ENCODE measurements around the gene NTF3.

DNA sequence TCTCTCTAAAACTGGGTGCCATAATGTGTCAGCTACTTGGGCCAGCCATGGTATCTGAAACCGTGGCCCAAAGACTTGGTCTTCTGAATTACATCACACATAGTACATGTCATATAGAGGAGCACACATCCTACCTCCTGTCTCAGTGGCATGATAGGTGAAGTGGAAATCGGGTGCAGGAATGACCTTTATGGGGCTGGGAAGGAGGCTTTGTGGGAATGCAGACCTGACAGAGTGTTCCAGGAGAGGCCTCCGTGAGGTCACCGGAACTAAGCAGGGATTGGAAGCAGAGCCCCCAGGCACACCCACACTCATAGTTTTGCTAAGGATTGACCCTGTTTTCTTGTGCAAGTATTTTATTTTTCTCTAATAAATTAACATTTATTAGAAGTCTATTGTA, 82.6 kb downstream of the NTF3 start:
- TF ChIP-seq, protein P1, sequence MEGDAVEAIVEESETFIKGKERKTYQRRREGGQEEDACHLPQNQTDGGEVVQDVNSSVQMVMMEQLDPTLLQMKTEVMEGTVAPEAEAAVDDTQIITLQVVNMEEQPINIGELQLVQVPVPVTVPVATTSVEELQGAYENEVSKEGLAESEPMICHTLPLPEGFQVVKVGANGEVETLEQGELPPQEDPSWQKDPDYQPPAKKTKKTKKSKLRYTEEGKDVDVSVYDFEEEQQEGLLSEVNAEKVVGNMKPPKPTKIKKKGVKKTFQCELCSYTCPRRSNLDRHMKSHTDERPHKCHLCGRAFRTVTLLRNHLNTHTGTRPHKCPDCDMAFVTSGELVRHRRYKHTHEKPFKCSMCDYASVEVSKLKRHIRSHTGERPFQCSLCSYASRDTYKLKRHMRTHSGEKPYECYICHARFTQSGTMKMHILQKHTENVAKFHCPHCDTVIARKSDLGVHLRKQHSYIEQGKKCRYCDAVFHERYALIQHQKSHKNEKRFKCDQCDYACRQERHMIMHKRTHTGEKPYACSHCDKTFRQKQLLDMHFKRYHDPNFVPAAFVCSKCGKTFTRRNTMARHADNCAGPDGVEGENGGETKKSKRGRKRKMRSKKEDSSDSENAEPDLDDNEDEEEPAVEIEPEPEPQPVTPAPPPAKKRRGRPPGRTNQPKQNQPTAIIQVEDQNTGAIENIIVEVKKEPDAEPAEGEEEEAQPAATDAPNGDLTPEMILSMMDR (IDR thresholded peaks at IDR 0.05 in 4 of 5, conservative IDR thresholded peaks at IDR 0.05 in 1 of 5): no peak
- no peak for TF ChIP-seq POLR2A (IDR thresholded peaks at IDR 0.05)

All from gastrocnemius medialis (tissue), 4 donors.